HepG2 (cell line): Measurements from ENCODE around the gene TTPAL. TPM values are rescaled to one million over a fixed set of nuclear protein-coding genes. Genes with fewer than 3 reads are reported as not detected.
A peak's percentile ranks its signal among the peaks of the same experiment; 100 is the strongest.

ENCODE experiments used
- AKAP8 ChIP-seq: sonication (generic); formaldehyde crosslinking; IDR thresholded peaks from 2 replicates; pipeline ENCODE4 v1.5.1; 2020; ENCODE audit warnings: mild to moderate bottlenecking, missing genetic modification reagents
- ATF7-NPFF ChIP-seq: sonication (generic); formaldehyde crosslinking; IDR thresholded peaks from 2 replicates; pipeline ENCODE4 v1.8.1; 2023; ENCODE audit warnings: mild to moderate bottlenecking, low read depth, missing genetic modification reagents, moderate library complexity
- CHD2 ChIP-seq: IDR thresholded peaks from 2 replicates; pipeline ENCODE4 v1.6.1; 2011; ENCODE audit warnings: low read depth, low read length, improper control_type of control experiment
- DNMT3B ChIP-seq: conservative IDR thresholded peaks from 2 replicates; pipeline ENCODE4 v1.6.1; 2016; ENCODE audit warnings: missing biosample characterization, control low read depth
- EED ChIP-seq: sonication (generic); formaldehyde crosslinking; IDR thresholded peaks from 2 replicates; pipeline ENCODE4 v1.5.0; 2020; ENCODE audit warnings: mild to moderate bottlenecking, missing genetic modification reagents
- FOSL2 ChIP-seq: sonication (generic); formaldehyde crosslinking; IDR thresholded peaks from 2 replicates; pipeline ENCODE4 v1.4.0; 2020; ENCODE audit warnings: missing genetic modification reagents
- HNF1A ChIP-seq, 2 experiments: sonication (generic) in 1 of 2; formaldehyde crosslinking in 1 of 2; IDR thresholded peaks; 2 replicates each; pipeline versions ENCODE4 v1.4.0 to v1.6.1; 2016 to 2020; ENCODE audit warnings: borderline replicate concordance in 1 of 2, low read depth in 1 of 2, mild to moderate bottlenecking in 1 of 2, missing genetic modification reagents in 1 of 2
- HNRNPLL ChIP-seq: fragments of 200-400 bp; formaldehyde crosslinking; IDR thresholded peaks from 2 replicates; pipeline ENCODE4 v1.6.1; 2017; ENCODE audit warnings: mild to moderate bottlenecking, low read depth, low read length; ENCODE audit not compliant: poor library complexity, severe bottlenecking
- KLF15 ChIP-seq: sonication (generic); formaldehyde crosslinking; IDR thresholded peaks from 2 replicates; pipeline ENCODE4 v1.8.1; 2023; ENCODE audit warnings: borderline replicate concordance, mild to moderate bottlenecking, inconsistent platforms, missing genetic modification reagents, mixed read lengths
- MBNL3 ChIP-seq: fragments of 250-450 bp; sonication (Bioruptor Pico); conservative IDR thresholded peaks from 2 replicates; pipeline ENCODE4 v1.8.0; 2022; ENCODE audit warnings: mild to moderate bottlenecking, inconsistent platforms
- NAIF1 ChIP-seq: sonication (generic); formaldehyde crosslinking; IDR thresholded peaks from 2 replicates; pipeline ENCODE4 v1.5.0; 2020; ENCODE audit warnings: mild to moderate bottlenecking, missing genetic modification reagents, borderline replicate concordance
- RBAK ChIP-seq: sonication (generic); formaldehyde crosslinking; IDR thresholded peaks from 2 replicates; pipeline ENCODE4 v1.5.1; 2020; ENCODE audit warnings: mild to moderate bottlenecking, missing genetic modification reagents
- ZFP82 ChIP-seq: sonication (generic); formaldehyde crosslinking; IDR thresholded peaks from 2 replicates; pipeline ENCODE4 v1.5.1; 2020; ENCODE audit warnings: mild to moderate bottlenecking, missing genetic modification reagents, borderline replicate concordance
- ZKSCAN1 ChIP-seq: fragments of 150-350 bp; IDR thresholded peaks from 2 replicates; pipeline ENCODE4 v1.6.1; 2014; ENCODE audit warnings: low read length
- ZNF3 ChIP-seq: IDR thresholded peaks from 2 replicates; pipeline ENCODE4 v1.7.0; 2017; ENCODE audit warnings: inconsistent platforms
- ZNF33A ChIP-seq: sonication (generic); formaldehyde crosslinking; IDR thresholded peaks from 2 replicates; pipeline ENCODE4 v1.5.1; 2020; ENCODE audit warnings: missing genetic modification reagents, mild to moderate bottlenecking, moderate library complexity, borderline replicate concordance
- ZNF670 ChIP-seq: sonication (generic); formaldehyde crosslinking; IDR thresholded peaks from 2 replicates; pipeline ENCODE4 v1.8.0; 2022; ENCODE audit warnings: mild to moderate bottlenecking, missing genetic modification reagents, borderline replicate concordance
- ZNF678 ChIP-seq: sonication (generic); formaldehyde crosslinking; IDR thresholded peaks from 2 replicates; pipeline ENCODE4 v1.4.0; 2020; ENCODE audit warnings: mild to moderate bottlenecking, missing genetic modification reagents
- ZNF747 ChIP-seq: sonication (generic); formaldehyde crosslinking; IDR thresholded peaks from 2 replicates; pipeline ENCODE4 v1.8.1; 2023; ENCODE audit warnings: missing genetic modification reagents, mild to moderate bottlenecking, borderline replicate concordance
- ZNF749 ChIP-seq: sonication (generic); formaldehyde crosslinking; IDR thresholded peaks from 2 replicates; pipeline ENCODE4 v1.8.0; 2022; ENCODE audit warnings: mild to moderate bottlenecking, missing genetic modification reagents, moderate library complexity, borderline replicate concordance
- ZSCAN21 ChIP-seq: sonication (generic); formaldehyde crosslinking; IDR thresholded peaks from 2 replicates; pipeline ENCODE4 v1.8.0; 2022; ENCODE audit warnings: mild to moderate bottlenecking, missing genetic modification reagents, moderate library complexity, borderline replicate concordance
- ZSCAN25 ChIP-seq: sonication (generic); formaldehyde crosslinking; IDR thresholded peaks from 2 replicates; pipeline ENCODE4 v1.8.0; 2022; ENCODE audit warnings: mild to moderate bottlenecking, missing genetic modification reagents
- polyA plus RNA-seq, 8 experiments: library from polyadenylated mRNA; depleted of rRNA in 3 of 8; stranded (reverse) in 7 of 8; unstranded in 1 of 8; fragments of >200 nt; fragmentation: Illumina TruSeq in 4 of 8; extraction: Trizol in 4 of 8; gene quantifications; 2 replicates each; pipeline versions ENCODE4 v1.2.1 to v1.2.3, GENCODE V29; 2011 to 2016; ENCODE audit warnings: low read depth in 4 of 8, missing spikeins in 1 of 8, mixed read lengths in 1 of 8; ENCODE audit not compliant: insufficient read depth in 1 of 8
- total RNA-seq, 5 experiments: library from RNA; depleted of rRNA; stranded (reverse); fragments of >200 nt; fragmentation: Illumina TruSeq; extraction: Trizol; gene quantifications; 2 replicates each; pipeline ENCODE4 v1.2.3, GENCODE V29; 2016; ENCODE audit warnings: low read depth in 1 of 5
- TF ChIP-seq, protein P1 (sequence below): sonication (generic); formaldehyde crosslinking; IDR thresholded peaks from 2 replicates; pipeline ENCODE4 v1.5.0; 2020; ENCODE audit warnings: mild to moderate bottlenecking, missing genetic modification reagents, moderate library complexity
- TF ChIP-seq, protein P2 (sequence below): sonication (generic); formaldehyde crosslinking; IDR thresholded peaks from 2 replicates; pipeline ENCODE4 v1.5.1; 2020; ENCODE audit warnings: mild to moderate bottlenecking, moderate library complexity, missing genetic modification reagents

The TTPAL gene
- total and polyA plus RNA-seq, 2 of the 13 experiments (the other 11 are each of a cell fraction or from before 2014, with no cell fraction given), result 4.3 to 18.8 TPM

DNA sequence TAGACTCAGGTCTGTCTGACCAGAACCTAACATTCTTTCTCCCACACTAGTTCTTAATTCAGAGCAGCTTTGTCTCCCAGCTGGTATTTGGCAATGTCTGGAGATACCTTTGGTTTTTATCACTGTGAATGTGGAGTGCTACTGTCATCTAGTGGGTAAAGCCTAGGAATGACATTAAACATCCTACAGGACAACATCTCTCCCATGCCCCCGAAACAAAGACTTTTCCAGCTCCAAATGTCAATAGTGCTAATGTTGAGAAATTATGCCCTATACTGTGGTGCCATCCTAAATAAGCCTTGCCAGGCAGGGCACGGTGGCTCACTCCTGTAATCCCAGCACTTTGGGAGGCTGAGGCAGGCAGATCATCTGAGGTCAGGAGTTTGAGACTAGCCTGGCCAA lies 4.2 kb upstream of the TTPAL start (continued):
- TF ChIP-seq HNRNPLL (no peak), ZFP82 (CRISPR knock-in tag) (no peak), AKAP8 (CRISPR knock-in tag) (no peak), ZSCAN21 (CRISPR knock-in tag) (no peak), ZNF678 (CRISPR knock-in tag) (no peak), DNMT3B (no peak), ZNF749 (no peak), FOSL2 (CRISPR knock-in tag) (peak; percentile 28; the same call in 1 of the 2 replicates), ZNF3 (no peak), KLF15 (CRISPR knock-in tag) (no peak), ZNF670 (CRISPR knock-in tag) (no peak), RBAK (no peak), EED (CRISPR knock-in tag) (no peak), MBNL3 (no peak), CHD2 (no peak), ATF7-NPFF (no peak), ZSCAN25 (CRISPR knock-in tag) (0 out of 2 replicates have a peak, but pooled peaks have one; percentile 38), ZNF747 (CRISPR knock-in tag) (no peak), HNF1A (IDR thresholded peaks at IDR 0.05; ENCODE audit: low read depth) (no peak), HNF1A (CRISPR knock-in tag; IDR thresholded peaks at IDR 0.05; ENCODE audit: borderline replicate concordance) (0 out of 2 replicates have a peak, but pooled peaks have one; percentile 59), NAIF1 (CRISPR knock-in tag) (no peak), ZNF33A (CRISPR knock-in tag) (no peak), ZKSCAN1 (no peak)
- TF ChIP-seq, protein P1, sequence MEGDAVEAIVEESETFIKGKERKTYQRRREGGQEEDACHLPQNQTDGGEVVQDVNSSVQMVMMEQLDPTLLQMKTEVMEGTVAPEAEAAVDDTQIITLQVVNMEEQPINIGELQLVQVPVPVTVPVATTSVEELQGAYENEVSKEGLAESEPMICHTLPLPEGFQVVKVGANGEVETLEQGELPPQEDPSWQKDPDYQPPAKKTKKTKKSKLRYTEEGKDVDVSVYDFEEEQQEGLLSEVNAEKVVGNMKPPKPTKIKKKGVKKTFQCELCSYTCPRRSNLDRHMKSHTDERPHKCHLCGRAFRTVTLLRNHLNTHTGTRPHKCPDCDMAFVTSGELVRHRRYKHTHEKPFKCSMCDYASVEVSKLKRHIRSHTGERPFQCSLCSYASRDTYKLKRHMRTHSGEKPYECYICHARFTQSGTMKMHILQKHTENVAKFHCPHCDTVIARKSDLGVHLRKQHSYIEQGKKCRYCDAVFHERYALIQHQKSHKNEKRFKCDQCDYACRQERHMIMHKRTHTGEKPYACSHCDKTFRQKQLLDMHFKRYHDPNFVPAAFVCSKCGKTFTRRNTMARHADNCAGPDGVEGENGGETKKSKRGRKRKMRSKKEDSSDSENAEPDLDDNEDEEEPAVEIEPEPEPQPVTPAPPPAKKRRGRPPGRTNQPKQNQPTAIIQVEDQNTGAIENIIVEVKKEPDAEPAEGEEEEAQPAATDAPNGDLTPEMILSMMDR (CRISPR knock-in tag), result peak; percentile 99
- TF ChIP-seq, protein P2, sequence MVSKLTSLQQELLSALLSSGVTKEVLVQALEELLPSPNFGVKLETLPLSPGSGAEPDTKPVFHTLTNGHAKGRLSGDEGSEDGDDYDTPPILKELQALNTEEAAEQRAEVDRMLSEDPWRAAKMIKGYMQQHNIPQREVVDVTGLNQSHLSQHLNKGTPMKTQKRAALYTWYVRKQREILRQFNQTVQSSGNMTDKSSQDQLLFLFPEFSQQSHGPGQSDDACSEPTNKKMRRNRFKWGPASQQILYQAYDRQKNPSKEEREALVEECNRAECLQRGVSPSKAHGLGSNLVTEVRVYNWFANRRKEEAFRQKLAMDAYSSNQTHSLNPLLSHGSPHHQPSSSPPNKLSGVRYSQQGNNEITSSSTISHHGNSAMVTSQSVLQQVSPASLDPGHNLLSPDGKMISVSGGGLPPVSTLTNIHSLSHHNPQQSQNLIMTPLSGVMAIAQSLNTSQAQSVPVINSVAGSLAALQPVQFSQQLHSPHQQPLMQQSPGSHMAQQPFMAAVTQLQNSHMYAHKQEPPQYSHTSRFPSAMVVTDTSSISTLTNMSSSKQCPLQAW (CRISPR knock-in tag), result 0 out of 2 replicates have a peak, but pooled peaks have one; percentile 29
